Skeletal muscle tissue (tissue), 4 donors: ENCODE data around the gene CACFD1. TPM values are rescaled to one million over a fixed set of nuclear protein-coding genes. Genes with fewer than 3 reads are reported as not detected.

Source experiments
- H3K27ac ChIP-seq: one replicate; pipeline ENCODE4 v1.7.0; 2013; ENCODE audit warnings: mild to moderate bottlenecking, low read depth, low read length, inconsistent platforms
- H3K27me3 ChIP-seq, 3 donors: one replicate each; pipeline ENCODE4 v1.7.0; 2013; ENCODE audit warnings: low read length in 3 of 3; ENCODE audit not compliant: control insufficient read depth in 3 of 3, insufficient read depth in 3 of 3
- H3K36me3 ChIP-seq, 3 donors: one replicate each; pipeline ENCODE4 v1.7.0; 2013; ENCODE audit warnings: low read length in 3 of 3; ENCODE audit not compliant: control insufficient read depth in 3 of 3, insufficient read depth in 3 of 3
- H3K4me1 ChIP-seq, 3 donors: one replicate each; pipeline ENCODE4 v1.7.0; 2013; ENCODE audit warnings: low read length in 3 of 3, mild to moderate bottlenecking in 3 of 3; ENCODE audit not compliant: control insufficient read depth in 3 of 3, insufficient read depth in 3 of 3
- H3K4me3 ChIP-seq, 3 donors: one replicate each; pipeline ENCODE4 v1.7.0; 2013; ENCODE audit warnings: low read length in 3 of 3
- H3K9ac ChIP-seq, 3 donors: one replicate each; pipeline ENCODE4 v1.7.0; 2013; ENCODE audit warnings: low read length in 3 of 3, mild to moderate bottlenecking in 3 of 3, moderate library complexity in 2 of 3, low read depth in 1 of 3
- H3K9me3 ChIP-seq, 3 donors: one replicate each; pipeline ENCODE4 v1.7.0; 2013; ENCODE audit warnings: low read length in 3 of 3; ENCODE audit not compliant: control insufficient read depth in 3 of 3
- total RNA-seq: library from RNA; depleted of rRNA; stranded (reverse); fragments of >200 nt; gene quantifications from one replicate; pipeline ENCODE4 v1.2.3, GENCODE V29; 2014
- donor health status: Osteomylitis.

Gene CACFD1
- total RNA-seq, 1 donor from 2014 or later: 4.7 TPM

DNA sequence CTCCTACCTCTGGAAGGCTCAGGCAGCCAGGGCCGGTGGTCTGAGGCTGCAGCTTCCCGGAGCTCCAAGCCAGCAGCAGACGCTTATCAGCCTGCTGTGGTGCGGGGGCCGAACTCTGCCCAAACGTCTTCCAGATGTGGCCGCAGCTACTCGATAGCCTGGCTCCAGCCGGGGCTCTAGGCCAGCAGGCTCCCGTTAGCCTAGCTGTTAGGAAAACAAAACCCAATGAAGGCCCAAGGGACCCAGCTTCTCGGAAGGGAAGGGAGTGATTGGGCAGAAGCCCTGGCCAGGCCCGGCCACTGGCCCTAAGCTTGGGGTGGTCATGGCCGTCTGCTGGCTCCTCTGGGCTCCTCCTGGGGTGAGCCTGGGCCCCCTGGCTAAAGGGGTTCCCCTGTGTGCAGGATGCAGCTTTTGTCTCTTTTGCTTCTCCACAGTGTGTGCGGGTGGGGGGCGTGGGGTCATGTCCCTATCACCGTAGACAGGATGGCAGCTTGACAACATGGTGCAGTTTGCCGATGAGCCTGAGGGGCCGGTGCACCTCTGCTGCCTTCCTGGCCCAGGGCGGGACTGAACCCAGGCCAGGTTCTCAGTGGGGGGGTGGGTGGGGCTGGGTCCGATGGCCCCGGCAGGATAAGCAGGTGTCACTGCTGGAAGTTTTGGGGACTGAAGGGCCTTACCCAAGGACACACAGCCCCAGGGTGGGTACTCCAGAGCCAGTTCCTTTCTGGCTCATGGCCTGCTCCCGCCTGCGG, 46.3 kb downstream of the CACFD1 start:
- H3K27ac ChIP-seq: no peak overlapping the region

DNA sequence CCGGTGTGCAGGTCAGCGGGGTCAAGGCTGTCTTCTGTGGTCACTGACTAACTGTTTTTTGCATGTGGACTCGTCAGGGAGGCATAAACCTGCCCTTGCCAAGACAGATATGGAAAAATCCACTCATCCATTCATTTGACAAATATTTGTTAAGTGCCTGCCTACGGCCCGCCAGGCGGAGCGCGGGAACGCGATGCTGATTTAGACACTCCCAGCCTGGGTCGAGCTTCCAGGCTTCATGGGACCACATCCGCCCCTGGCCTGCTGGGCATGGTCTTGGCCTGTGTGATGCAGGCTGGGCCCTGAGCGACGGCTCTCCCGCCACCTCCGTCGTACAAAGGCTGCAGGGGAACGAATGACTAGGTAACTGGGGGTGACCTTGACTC, 46.9 kb downstream of the CACFD1 start:
- Histone ChIP-seq H3K4me3 (no peak overlapping the region), H3K4me1 (peaks cover 14 to 20% (median 16%) of the 10 kb centered on the region in 3 donors), H3K9ac (no peak overlapping the region), H3K27ac (peak overlapping the region; percentile 12), H3K9me3 (peaks cover 2 to 6% (median 5%) of the 10 kb centered on the region in 3 donors), H3K36me3 (no peaks in the 10 kb centered on the region), H3K27me3 (peaks cover 24 to 50% (median 27%) of the 10 kb centered on the region in 3 donors)

More for the DNA sequence above, 46.3 kb downstream of the CACFD1 start:
- Histone ChIP-seq H3K36me3 (no peaks in the 10 kb centered on the region), H3K9me3 (peaks cover 5 to 10% (median 7%) of the 10 kb centered on the region in 3 donors), H3K27me3 (peaks cover 20 to 46% (median 24%) of the 10 kb centered on the region in 3 donors), H3K4me1 (peaks cover 14 to 16% (median 15%) of the 10 kb centered on the region in 3 donors), H3K9ac (peak overlapping the region in 1 of 3 donors; percentile 40), H3K4me3 (peak overlapping the region in 1 of 3 donors; percentile 14)

DNA sequence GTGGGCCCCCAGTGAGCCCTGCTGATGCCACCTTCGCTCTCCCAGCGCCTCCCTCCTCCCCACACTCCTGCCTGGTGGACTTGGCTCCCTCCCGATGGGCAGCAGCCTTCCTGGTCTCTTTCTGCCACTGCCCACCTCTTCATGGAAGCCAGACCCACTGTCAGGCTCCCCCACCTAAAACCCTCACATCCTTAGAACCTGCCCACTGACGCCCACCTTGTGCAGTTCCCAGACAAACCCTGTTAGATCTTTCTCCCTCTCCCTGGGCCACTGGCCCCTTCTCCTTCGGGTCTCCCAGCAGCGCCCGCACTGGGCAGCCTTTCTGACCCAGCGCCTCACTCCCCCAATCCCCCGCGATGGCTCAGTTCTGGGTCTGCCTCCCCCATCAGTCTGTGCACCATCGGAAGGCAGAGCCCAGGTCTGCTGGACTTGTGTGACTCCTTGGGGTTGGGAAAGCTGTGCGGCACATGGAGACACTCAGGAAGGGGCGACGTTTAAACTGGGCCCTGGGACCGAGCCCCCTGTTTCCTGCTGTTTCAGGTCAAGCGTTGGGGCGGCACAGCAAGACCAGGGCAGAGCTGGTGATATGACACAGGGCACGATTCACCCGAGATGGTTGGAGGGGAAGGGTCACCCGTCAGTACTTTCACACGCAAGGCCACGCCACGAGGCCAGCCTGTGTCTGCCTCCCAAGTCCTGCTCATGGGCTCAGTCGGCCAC, 47.6 kb downstream of the CACFD1 start:
- H3K27ac ChIP-seq: peak overlapping the region; percentile 12
- no peaks in the 10 kb centered on the region for H3K36me3 ChIP-seq
- no peak overlapping the region for H3K4me3 ChIP-seq
- peaks cover 14 to 20% (median 16%) of the 10 kb centered on the region in 3 donors for H3K4me1 ChIP-seq
- H3K9ac ChIP-seq: no peak overlapping the region
- peaks cover 27 to 58% (median 31%) of the 10 kb centered on the region in 3 donors for H3K27me3 ChIP-seq
- H3K9me3 ChIP-seq: peaks cover 0 to 3% (median 0%) of the 10 kb centered on the region in 3 donors

- Histone ChIP-seq H3K9me3 (no peaks in the 10 kb centered on the region), H3K36me3 (no peaks in the 10 kb centered on the region), H3K4me3 (no peak overlapping the region), H3K9ac (no peak overlapping the region), H3K27me3 (peaks cover 27 to 60% (median 33%) of the 10 kb centered on the region in 3 donors), H3K4me1 (peaks cover 14 to 20% (median 16%) of the 10 kb centered on the region in 3 donors), H3K27ac (no peak overlapping the region)
These were observed 48.3 kb downstream of the CACFD1 start for GRCh38 chr9:133508046-133508445.

GRCh38 chr9:133509179-133510083, 49.7 kb downstream of the CACFD1 start:
- no peaks in the 10 kb centered on the region for H3K9me3 ChIP-seq
- H3K4me1 ChIP-seq: peaks cover 16 to 22% (median 21%) of the 10 kb centered on the region in 3 donors
- no peak overlapping the region for H3K27ac ChIP-seq
- no peak overlapping the region for H3K4me3 ChIP-seq
- peak overlapping the region in 1 of 3 donors; percentile 16 for H3K9ac ChIP-seq
- no peaks in the 10 kb centered on the region for H3K36me3 ChIP-seq
- H3K27me3 ChIP-seq: peaks cover 25 to 62% (median 33%) of the 10 kb centered on the region in 3 donors

DNA sequence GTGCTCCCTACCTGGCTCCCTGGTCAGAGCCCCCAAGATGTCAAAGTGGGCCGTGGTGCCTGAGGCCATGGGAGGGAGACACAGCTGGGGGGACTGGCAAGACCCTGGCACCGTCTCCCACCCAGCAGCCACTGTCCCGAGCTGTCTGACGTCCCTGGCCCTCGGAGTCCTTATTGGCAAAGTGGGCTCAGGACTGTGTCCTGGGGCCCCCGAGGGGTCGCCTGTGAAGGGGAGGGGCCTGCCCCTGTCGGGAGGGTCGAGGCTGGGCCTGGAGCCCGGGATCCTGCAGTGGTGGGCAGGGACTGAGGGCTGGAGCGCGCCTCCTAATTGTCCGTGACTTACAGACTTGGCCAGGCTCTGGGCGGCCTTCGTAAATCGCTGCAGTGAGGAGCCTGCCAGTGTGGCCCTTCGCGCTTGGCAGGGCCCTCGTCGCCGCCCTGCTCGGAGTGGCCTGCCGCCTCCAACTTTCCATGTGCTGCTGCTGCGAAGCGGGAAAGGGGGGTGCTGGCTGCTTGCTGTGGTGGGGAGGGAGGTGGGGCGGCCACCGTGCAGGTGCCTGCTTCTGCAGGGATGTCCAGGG, 51.2 kb downstream of the CACFD1 start:
- no peaks in the 10 kb centered on the region for H3K36me3 ChIP-seq
- peaks cover 11 to 25% (median 19%) of the 10 kb centered on the region in 3 donors for H3K4me1 ChIP-seq
- H3K9me3 ChIP-seq: no peaks in the 10 kb centered on the region
- H3K27ac ChIP-seq: no peak overlapping the region
- H3K27me3 ChIP-seq: peaks cover 28 to 56% (median 29%) of the 10 kb centered on the region in 3 donors
- no peak overlapping the region for H3K9ac ChIP-seq
- no peak overlapping the region for H3K4me3 ChIP-seq

- H3K4me3 ChIP-seq: no peak overlapping the region
- no peaks in the 10 kb centered on the region for H3K36me3 ChIP-seq
- no peak overlapping the region for H3K27ac ChIP-seq
- H3K9me3 ChIP-seq: no peaks in the 10 kb centered on the region
- H3K4me1 ChIP-seq: peaks cover 11 to 25% (median 19%) of the 10 kb centered on the region in 3 donors
- H3K9ac ChIP-seq: no peak overlapping the region
- peaks cover 28 to 55% (median 29%) of the 10 kb centered on the region in 3 donors for H3K27me3 ChIP-seq
These were observed 51.8 kb downstream of the CACFD1 start for GRCh38 chr9:133511607-133512006.

GRCh38 chr9:133512253-133513213, 52.8 kb downstream of the CACFD1 start:
- Histone ChIP-seq H3K27me3 (peaks cover 21 to 47% (median 26%) of the 10 kb centered on the region in 3 donors), H3K9me3 (no peaks in the 10 kb centered on the region), H3K4me1 (peaks cover 11 to 21% (median 15%) of the 10 kb centered on the region in 3 donors)

More at GRCh38 chr9:133512253-133513213, 52.8 kb downstream of the CACFD1 start:
- no peak overlapping the region for H3K4me3 ChIP-seq
- no peak overlapping the region for H3K27ac ChIP-seq
- H3K9ac ChIP-seq: no peak overlapping the region
- no peaks in the 10 kb centered on the region for H3K36me3 ChIP-seq
